Brain microvascular endothelial cell (primary cell): Measurements from ENCODE around the gene MKNK1.

Experiments used
- DNase-seq: peaks from one replicate; pipeline ENCODE4 v3.0.0-alpha.2; 2020
- H3K27ac ChIP-seq: fragments of 250-450 bp; sonication (Bioruptor Pico); 2 replicates; pipeline ENCODE4 v1.5.1; 2020; ENCODE audit warnings: mild to moderate bottlenecking, moderate library complexity
- H3K27me3 ChIP-seq: fragments of 250-450 bp; sonication (Bioruptor Pico); replicated peaks from 2 replicates; pipeline ENCODE4 v1.5.1; 2020; ENCODE audit warnings: mild to moderate bottlenecking
- H3K36me3 ChIP-seq: fragments of 250-450 bp; sonication (Bioruptor Pico); replicated peaks from 2 replicates; pipeline ENCODE4 v1.5.1; 2020; ENCODE audit warnings: mild to moderate bottlenecking
- H3K4me3 ChIP-seq: 2 replicates; pipeline ENCODE4 v1.5.1; 2011; ENCODE audit warnings: low read depth, mild to moderate bottlenecking, control low read depth, low read length, moderate library complexity
- CTCF ChIP-seq: IDR thresholded peaks from 2 replicates; pipeline ENCODE4 v1.5.1; 2011; ENCODE audit warnings: low read depth, mild to moderate bottlenecking, moderate library complexity, low read length, control low read depth, inconsistent platforms; ENCODE audit errors: missing control alignments
- in situ Hi-C: cut with HindIII; loops from 2 replicates; pipeline ENCODE4 v1.10.0; 2017; ENCODE audit warnings: low sequenced_read_pairs, low pct_ligation_motif_present

The MKNK1 gene

GRCh38 chr1:46589529-46589928 lies 14.5 kb downstream of the MKNK1 start:
- H3K4me3 ChIP-seq = no peak overlapping the region
- H3K36me3 ChIP-seq = peaks cover 38% of the 10 kb centered on the region
- no peak for TF ChIP-seq CTCF
- in situ Hi-C loops = no loop called here
- no peaks in the 10 kb centered on the region for H3K27me3 ChIP-seq
- no peak for DNase-seq
- no peak overlapping the region for H3K27ac ChIP-seq

- no peak for TF ChIP-seq CTCF
- in situ Hi-C loops = no loop called here
- no peak overlapping the region for H3K4me3 ChIP-seq
- peaks cover 31% of the 10 kb centered on the region for H3K36me3 ChIP-seq
- no peaks in the 10 kb centered on the region for H3K27me3 ChIP-seq
- DNase-seq = no peak
- H3K27ac ChIP-seq = no peak overlapping the region
These were observed 17.0 kb downstream of the MKNK1 start for GRCh38 chr1:46587069-46587468.

GRCh38 chr1:46585312-46585938 lies 18.6 kb downstream of the MKNK1 start:
- in situ Hi-C loops = no loop called here
- H3K36me3 ChIP-seq = peaks cover 24% of the 10 kb centered on the region

GRCh38 chr1:46583494-46583893 lies 20.6 kb downstream of the MKNK1 start:
- DNase-seq = no peak
- H3K4me3 ChIP-seq = no peak overlapping the region
- no peaks in the 10 kb centered on the region for H3K27me3 ChIP-seq
- H3K27ac ChIP-seq = no peak overlapping the region
- in situ Hi-C loops = no loop called here
- peaks cover 19% of the 10 kb centered on the region for H3K36me3 ChIP-seq
- no peak for TF ChIP-seq CTCF

More at GRCh38 chr1:46585312-46585938, 18.6 kb downstream of the MKNK1 start:
- no peak for TF ChIP-seq CTCF
- H3K4me3 ChIP-seq = no peak overlapping the region
- H3K27me3 ChIP-seq = no peaks in the 10 kb centered on the region
- H3K27ac ChIP-seq = no peak overlapping the region
- no peak for DNase-seq

GRCh38 chr1:46582972-46583371 lies 21.1 kb downstream of the MKNK1 start:
- Histone ChIP-seq H3K4me3 (no peak overlapping the region), H3K27me3 (no peaks in the 10 kb centered on the region), H3K27ac (no peak overlapping the region), H3K36me3 (peaks cover 19% of the 10 kb centered on the region)
- no peak for DNase-seq
- TF ChIP-seq CTCF = no peak
- in situ Hi-C loops = no loop called here

- no peak for TF ChIP-seq CTCF
- Histone ChIP-seq H3K27ac (no peak overlapping the region), H3K4me3 (no peak overlapping the region), H3K36me3 (peaks cover 19% of the 10 kb centered on the region), H3K27me3 (no peaks in the 10 kb centered on the region)
- in situ Hi-C loops = no loop called here
- no peak for DNase-seq
These were observed 22.2 kb downstream of the MKNK1 start for GRCh38 chr1:46581681-46582455.
